Activated naive CD8-positive, alpha-beta T cell treated with anti-CD3 and anti-CD28 coated beads for 36 hours (primary cell): Measurements from ENCODE around the gene ETS1. TPM values are rescaled to one million over a fixed set of nuclear protein-coding genes. Genes with fewer than 3 reads are reported as not detected.

Experiments
- DNase-seq: peaks from one replicate; pipeline ENCODE4 v3.0.0; 2021
- H3K27ac Mint-ChIP-seq: one replicate; pipeline ENCODE4 v1.8.0; 2022; ENCODE audit warnings: mild to moderate bottlenecking, moderate library complexity, mixed read lengths
- H3K27me3 Mint-ChIP-seq: one replicate; pipeline ENCODE4 v1.8.0; 2022; ENCODE audit warnings: mild to moderate bottlenecking, mixed read lengths
- H3K36me3 Mint-ChIP-seq: one replicate; pipeline ENCODE4 v1.8.0; 2021; ENCODE audit warnings: mild to moderate bottlenecking, mixed read lengths
- H3K4me1 Mint-ChIP-seq: one replicate; pipeline ENCODE4 v1.8.0; 2021; ENCODE audit warnings: mixed read lengths
- H3K4me3 Mint-ChIP-seq: one replicate; pipeline ENCODE4 v1.8.0; 2022; ENCODE audit warnings: mild to moderate bottlenecking, moderate library complexity, mixed read lengths
- H3K9me3 Mint-ChIP-seq: one replicate; pipeline ENCODE4 v1.8.0; 2022; ENCODE audit warnings: mixed read lengths
- total RNA-seq, 2 experiments: library from RNA; stranded (reverse); gene quantifications; one replicate each; pipeline ENCODE4 v1.2.3, GENCODE V29; 2021

ETS1 gene
- total RNA-seq, 2 experiments from 2014 or later = 426 to 430 TPM

GRCh38 chr11:128424851-128425285 lies 162.5 kb downstream of the ETS1 start:
- peaks cover 61% of the 10 kb centered on the region for H3K4me1 Mint-ChIP-seq
- no peak overlapping the region for H3K4me3 Mint-ChIP-seq
- H3K9me3 Mint-ChIP-seq = no peaks in the 10 kb centered on the region
- no peaks in the 10 kb centered on the region for H3K27me3 Mint-ChIP-seq
- no peak for DNase-seq
- H3K27ac Mint-ChIP-seq = no peak overlapping the region
- H3K36me3 Mint-ChIP-seq = no peaks in the 10 kb centered on the region

- no peak overlapping the region for H3K27ac Mint-ChIP-seq
- H3K9me3 Mint-ChIP-seq = no peaks in the 10 kb centered on the region
- H3K27me3 Mint-ChIP-seq = no peaks in the 10 kb centered on the region
- peaks cover 63% of the 10 kb centered on the region for H3K4me1 Mint-ChIP-seq
- no peaks in the 10 kb centered on the region for H3K36me3 Mint-ChIP-seq
- H3K4me3 Mint-ChIP-seq = no peak overlapping the region
- DNase-seq = no peak
These were observed 163.1 kb downstream of the ETS1 start for GRCh38 chr11:128424271-128424711.

- no peaks in the 10 kb centered on the region for H3K9me3 Mint-ChIP-seq
These were observed 164.6 kb downstream of the ETS1 start for GRCh38 chr11:128422576-128423370.

GRCh38 chr11:128421577-128422330 lies 165.6 kb downstream of the ETS1 start:
- no peaks in the 10 kb centered on the region for H3K9me3 Mint-ChIP-seq
- H3K4me1 Mint-ChIP-seq = peaks cover 75% of the 10 kb centered on the region
- no peaks in the 10 kb centered on the region for H3K36me3 Mint-ChIP-seq
- peak overlapping the region; percentile 93 for H3K27ac Mint-ChIP-seq
- H3K27me3 Mint-ChIP-seq = no peaks in the 10 kb centered on the region
- H3K4me3 Mint-ChIP-seq = peak overlapping the region; percentile 68
- no peak for DNase-seq

More at GRCh38 chr11:128422576-128423370, 164.6 kb downstream of the ETS1 start:
- Mint-ChIP-seq H3K4me3 (peak overlapping the region; percentile 68), H3K27ac (peak overlapping the region; percentile 93), H3K4me1 (peaks cover 66% of the 10 kb centered on the region), H3K36me3 (no peaks in the 10 kb centered on the region), H3K27me3 (no peaks in the 10 kb centered on the region)
- DNase-seq = peak; percentile 95

GRCh38 chr11:128420951-128421350 lies 166.4 kb downstream of the ETS1 start:
- Mint-ChIP-seq H3K4me3 (no peak overlapping the region), H3K4me1 (peaks cover 77% of the 10 kb centered on the region)

GRCh38 chr11:128420265-128420664 lies 167.1 kb downstream of the ETS1 start:
- Mint-ChIP-seq H3K27me3 (no peaks in the 10 kb centered on the region), H3K4me3 (no peak overlapping the region), H3K4me1 (peaks cover 82% of the 10 kb centered on the region), H3K9me3 (no peaks in the 10 kb centered on the region), H3K36me3 (no peaks in the 10 kb centered on the region), H3K27ac (peak overlapping the region; percentile 70)
- no peak for DNase-seq

More at GRCh38 chr11:128420951-128421350, 166.4 kb downstream of the ETS1 start:
- Mint-ChIP-seq H3K9me3 (no peaks in the 10 kb centered on the region), H3K36me3 (no peaks in the 10 kb centered on the region), H3K27ac (peak overlapping the region; percentile 93), H3K27me3 (no peaks in the 10 kb centered on the region)
- DNase-seq = no peak

GRCh38 chr11:128419012-128419767 lies 168.2 kb downstream of the ETS1 start:
- no peaks in the 10 kb centered on the region for H3K9me3 Mint-ChIP-seq
- H3K36me3 Mint-ChIP-seq = no peaks in the 10 kb centered on the region
- no peak for DNase-seq
- no peak overlapping the region for H3K27ac Mint-ChIP-seq
- no peak overlapping the region for H3K4me3 Mint-ChIP-seq
- peaks cover 80% of the 10 kb centered on the region for H3K4me1 Mint-ChIP-seq
- no peaks in the 10 kb centered on the region for H3K27me3 Mint-ChIP-seq

GRCh38 chr11:128417607-128418324 lies 169.6 kb downstream of the ETS1 start:
- Mint-ChIP-seq H3K4me3 (no peak overlapping the region), H3K36me3 (peaks cover 5% of the 10 kb centered on the region), H3K9me3 (no peaks in the 10 kb centered on the region), H3K27ac (no peak overlapping the region), H3K4me1 (peaks cover 76% of the 10 kb centered on the region), H3K27me3 (no peaks in the 10 kb centered on the region)
- DNase-seq = no peak

GRCh38 chr11:128416976-128417375 lies 170.4 kb downstream of the ETS1 start:
- Mint-ChIP-seq H3K9me3 (no peaks in the 10 kb centered on the region), H3K27me3 (no peaks in the 10 kb centered on the region), H3K36me3 (peaks cover 7% of the 10 kb centered on the region), H3K4me3 (no peak overlapping the region), H3K27ac (no peak overlapping the region), H3K4me1 (peaks cover 74% of the 10 kb centered on the region)
- no peak for DNase-seq

GRCh38 chr11:128415539-128415938 lies 171.8 kb downstream of the ETS1 start:
- no peaks in the 10 kb centered on the region for H3K9me3 Mint-ChIP-seq
- DNase-seq = no peak
- no peak overlapping the region for H3K27ac Mint-ChIP-seq
- peaks cover 64% of the 10 kb centered on the region for H3K4me1 Mint-ChIP-seq
- no peak overlapping the region for H3K4me3 Mint-ChIP-seq
- H3K36me3 Mint-ChIP-seq = peaks cover 11% of the 10 kb centered on the region
- no peaks in the 10 kb centered on the region for H3K27me3 Mint-ChIP-seq

- peaks cover 52% of the 10 kb centered on the region for H3K4me1 Mint-ChIP-seq
- H3K27me3 Mint-ChIP-seq = no peaks in the 10 kb centered on the region
- H3K9me3 Mint-ChIP-seq = no peaks in the 10 kb centered on the region
- no peak overlapping the region for H3K4me3 Mint-ChIP-seq
- peak overlapping the region; percentile 49 for H3K27ac Mint-ChIP-seq
- H3K36me3 Mint-ChIP-seq = peaks cover 11% of the 10 kb centered on the region
- DNase-seq = no peak
These were observed 174.2 kb downstream of the ETS1 start for GRCh38 chr11:128412847-128413791.

GRCh38 chr11:128411812-128412211 lies 175.5 kb downstream of the ETS1 start:
- no peak for DNase-seq
- H3K27ac Mint-ChIP-seq = peak overlapping the region; percentile 73
- H3K9me3 Mint-ChIP-seq = peaks cover 1% of the 10 kb centered on the region
- H3K27me3 Mint-ChIP-seq = no peaks in the 10 kb centered on the region
- peak overlapping the region; percentile 43 for H3K4me3 Mint-ChIP-seq
- peaks cover 40% of the 10 kb centered on the region for H3K4me1 Mint-ChIP-seq
- H3K36me3 Mint-ChIP-seq = peaks cover 11% of the 10 kb centered on the region

- Mint-ChIP-seq H3K9me3 (peaks cover 1% of the 10 kb centered on the region), H3K36me3 (peaks cover 11% of the 10 kb centered on the region), H3K27me3 (no peaks in the 10 kb centered on the region), H3K27ac (no peak overlapping the region), H3K4me3 (no peak overlapping the region), H3K4me1 (peaks cover 36% of the 10 kb centered on the region)
- DNase-seq = no peak
These were observed 176.2 kb downstream of the ETS1 start for GRCh38 chr11:128411150-128411549.
